GM19463 (cell line): ENCODE data around the gene PBX3.

Experiments used
- ATAC-seq: cut with Tn5 transposase; IDR thresholded peaks from one replicate; pipeline ENCODE4 v1.9.1; 2021; ENCODE audit warnings: mild to moderate bottlenecking, moderate library complexity; ENCODE audit not compliant: unreplicated experiment

PBX3 gene

DNA sequence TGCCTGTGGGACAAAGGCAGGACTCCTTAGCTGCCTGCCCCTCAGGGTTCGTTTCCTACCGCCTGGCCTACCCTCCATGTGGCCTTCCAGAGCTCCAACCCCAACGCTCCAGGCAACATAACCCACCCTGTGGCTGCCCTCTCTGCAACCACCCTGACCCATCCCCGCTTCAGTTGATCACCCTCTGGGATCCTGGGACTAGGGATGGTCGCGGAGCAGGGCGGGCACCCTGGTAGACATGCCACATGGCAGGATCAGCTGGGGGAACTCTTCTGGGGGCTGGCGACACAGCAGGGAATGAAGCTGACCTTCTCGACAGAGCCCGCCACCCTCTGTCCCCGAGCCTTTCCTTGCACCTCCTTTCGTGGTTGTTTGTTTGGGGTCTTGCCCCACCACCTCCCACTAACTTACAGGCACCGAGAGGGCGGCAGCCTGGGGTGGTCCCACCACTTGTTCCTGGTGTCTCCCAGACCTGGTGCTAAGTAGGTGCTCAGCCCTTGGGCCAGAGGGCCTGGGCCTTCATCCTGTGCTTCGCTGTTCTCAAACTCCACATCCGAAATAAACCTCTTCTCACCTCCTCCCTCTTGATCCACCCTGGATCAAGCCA lies 243.1 kb downstream of the PBX3 start:
- ATAC-seq = no peak

- no peak for ATAC-seq
These were observed 243.6 kb downstream of the PBX3 start for GRCh38 chr9:125990793-125991220.

GRCh38 chr9:125991886-125992529 lies 244.8 kb downstream of the PBX3 start:
- ATAC-seq = no peak

DNA sequence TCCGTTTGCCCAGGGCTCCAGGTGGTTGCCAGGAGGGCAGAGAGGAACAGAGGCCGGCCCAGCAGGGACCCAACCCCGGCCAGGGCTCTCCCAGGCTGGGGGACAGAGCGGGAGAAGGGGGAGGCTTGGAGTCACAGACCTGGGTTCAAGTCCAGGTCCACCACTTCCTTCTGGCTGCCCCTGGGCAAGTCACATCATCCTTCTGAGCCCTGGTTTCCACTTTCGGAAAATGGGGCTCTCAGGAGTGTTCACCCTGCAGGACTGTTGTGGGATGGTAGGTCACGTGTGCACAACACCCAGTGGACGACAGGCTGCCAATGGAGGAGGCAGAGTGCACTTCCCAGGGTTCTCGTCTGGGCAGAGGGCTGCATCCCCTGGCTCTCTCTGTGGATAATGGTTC lies 245.4 kb downstream of the PBX3 start:
- no peak for ATAC-seq

- no peak for ATAC-seq
These were observed 246.3 kb downstream of the PBX3 start for GRCh38 chr9:125993466-125993865.

DNA sequence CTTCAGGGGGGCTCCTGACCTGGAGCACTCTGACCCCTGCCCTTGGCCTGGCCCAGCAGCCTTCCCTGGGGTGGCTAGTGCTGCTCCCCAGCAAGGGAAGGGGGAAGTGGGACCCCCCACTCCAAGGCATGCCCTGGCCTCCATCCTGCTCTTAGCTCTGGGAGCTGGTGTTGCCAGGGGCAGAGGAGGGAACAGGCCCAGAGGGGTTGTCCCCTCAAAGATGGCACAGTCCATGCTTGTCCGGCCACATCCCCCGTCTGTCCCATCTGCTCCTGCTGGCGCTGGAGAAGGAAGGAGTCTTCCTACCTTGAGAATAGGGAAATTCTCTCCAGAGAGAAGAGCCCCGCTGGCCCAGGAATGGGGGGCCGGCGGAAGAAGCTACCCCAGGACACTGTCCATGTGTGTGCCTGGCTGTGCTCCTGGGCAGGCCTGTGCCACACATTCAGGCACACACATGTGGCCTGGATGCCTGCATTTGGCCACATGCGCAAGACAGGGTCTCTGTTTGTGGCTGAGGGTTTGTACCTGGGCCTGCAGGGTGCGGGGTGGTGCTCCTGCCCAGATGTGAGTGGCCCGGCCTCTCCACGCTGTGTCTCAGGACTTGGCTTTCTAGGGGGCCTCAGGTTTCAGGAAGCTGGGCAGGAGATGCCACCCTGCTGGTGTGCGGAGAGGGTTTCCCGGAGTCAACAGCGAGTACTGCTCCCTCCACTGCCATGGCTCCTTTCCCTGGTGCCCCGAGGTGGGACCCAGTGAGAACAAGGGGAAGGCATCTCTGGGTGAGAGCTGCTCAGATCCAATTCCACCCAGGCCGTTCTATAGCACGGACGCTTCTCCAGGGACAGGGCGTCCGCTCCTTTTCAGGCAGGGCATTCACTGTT lies 247.1 kb downstream of the PBX3 start:
- no peak for ATAC-seq

- no peak for ATAC-seq
These were observed 247.8 kb downstream of the PBX3 start for GRCh38 chr9:125995006-125995405.

- ATAC-seq = no peak
These were observed 248.5 kb downstream of the PBX3 start for GRCh38 chr9:125995706-125996105.

GRCh38 chr9:125996791-125997190 lies 249.6 kb downstream of the PBX3 start:
- no peak for ATAC-seq

DNA sequence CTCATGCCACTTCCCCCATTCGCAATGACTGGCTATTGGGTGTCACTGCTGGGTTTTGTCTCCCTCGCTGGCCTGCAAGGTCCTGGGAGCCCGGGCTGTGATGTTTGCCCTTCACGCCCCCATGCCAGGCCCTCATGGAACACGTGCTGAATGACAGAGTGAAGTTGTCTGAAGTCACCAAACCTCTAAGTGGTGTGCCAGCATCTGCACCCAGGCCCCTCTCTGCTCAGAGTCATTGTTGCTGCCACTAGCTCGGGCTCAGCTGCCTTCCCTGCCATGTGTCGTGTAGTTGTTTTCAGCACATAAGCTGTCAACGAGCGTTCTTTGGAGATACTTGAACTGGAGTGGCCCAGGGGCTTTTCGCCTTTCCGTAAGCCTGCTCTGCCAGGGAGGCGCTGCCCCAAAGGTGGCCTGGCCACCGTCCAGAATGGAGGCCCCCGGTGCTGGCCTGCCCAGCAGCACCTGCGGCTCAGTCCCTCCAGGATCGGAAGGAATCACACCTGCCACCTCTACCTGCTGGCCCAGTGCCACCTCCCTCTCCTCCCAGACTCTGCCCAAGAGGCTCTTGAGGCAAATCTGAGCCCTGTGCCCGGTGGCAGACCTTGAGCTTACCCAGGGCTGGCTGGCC lies 250.1 kb downstream of the PBX3 start:
- no peak for ATAC-seq

DNA sequence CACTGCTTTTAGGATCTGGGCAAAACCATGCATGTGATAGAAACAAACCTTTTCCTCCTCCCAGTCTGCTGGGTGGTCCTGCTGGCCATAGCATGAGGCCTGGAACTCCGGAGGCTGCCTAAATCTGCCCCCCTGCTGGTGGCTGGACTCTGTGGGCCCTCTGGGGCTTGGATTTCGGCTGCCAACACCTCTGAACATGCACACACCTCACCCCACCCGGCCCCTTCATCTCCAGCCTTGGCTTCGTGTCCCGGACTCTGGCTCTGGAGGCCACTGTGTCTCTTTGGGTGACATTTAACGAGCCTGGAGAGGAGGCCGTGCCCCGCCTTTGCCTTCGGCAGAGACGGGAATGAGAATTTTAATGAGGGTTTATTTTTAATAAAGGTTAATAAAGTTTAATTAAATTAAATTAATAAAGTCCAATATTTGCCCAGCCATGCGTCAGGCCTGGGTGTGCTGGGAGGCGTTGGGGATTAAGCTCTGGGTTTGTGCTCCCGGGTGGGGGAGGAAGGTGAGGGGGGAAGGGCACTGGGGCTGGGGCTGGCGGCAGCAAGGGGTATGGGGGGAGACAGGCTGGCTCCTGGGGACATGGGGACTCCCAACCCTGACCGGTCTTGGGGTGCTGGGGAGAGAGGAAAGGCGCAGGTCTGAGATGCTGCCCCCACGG lies 251.8 kb downstream of the PBX3 start:
- ATAC-seq = no peak

DNA sequence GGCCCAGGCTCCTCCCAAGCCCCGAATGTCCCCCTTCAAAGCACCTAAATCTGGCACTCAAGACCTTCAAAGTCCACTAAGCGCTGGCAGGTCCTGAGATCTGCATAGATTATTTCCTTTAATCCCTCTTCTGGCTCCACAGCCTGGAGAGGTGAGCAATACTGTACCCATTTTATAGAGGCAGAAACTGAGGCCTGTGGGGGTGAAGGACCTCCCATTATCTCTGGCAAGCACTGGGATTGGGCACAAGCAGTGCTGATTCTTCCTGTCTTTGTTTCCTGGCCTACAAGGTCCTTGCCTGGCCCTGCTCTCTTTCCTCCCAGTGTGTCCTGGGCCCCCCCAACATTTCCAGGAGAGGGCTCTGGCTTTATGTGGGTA lies 252.3 kb downstream of the PBX3 start:
- no peak for ATAC-seq

GRCh38 chr9:126000256-126000655 lies 253.1 kb downstream of the PBX3 start:
- ATAC-seq = no peak

- no peak for ATAC-seq
These were observed 253.8 kb downstream of the PBX3 start for GRCh38 chr9:126000731-126001580.

DNA sequence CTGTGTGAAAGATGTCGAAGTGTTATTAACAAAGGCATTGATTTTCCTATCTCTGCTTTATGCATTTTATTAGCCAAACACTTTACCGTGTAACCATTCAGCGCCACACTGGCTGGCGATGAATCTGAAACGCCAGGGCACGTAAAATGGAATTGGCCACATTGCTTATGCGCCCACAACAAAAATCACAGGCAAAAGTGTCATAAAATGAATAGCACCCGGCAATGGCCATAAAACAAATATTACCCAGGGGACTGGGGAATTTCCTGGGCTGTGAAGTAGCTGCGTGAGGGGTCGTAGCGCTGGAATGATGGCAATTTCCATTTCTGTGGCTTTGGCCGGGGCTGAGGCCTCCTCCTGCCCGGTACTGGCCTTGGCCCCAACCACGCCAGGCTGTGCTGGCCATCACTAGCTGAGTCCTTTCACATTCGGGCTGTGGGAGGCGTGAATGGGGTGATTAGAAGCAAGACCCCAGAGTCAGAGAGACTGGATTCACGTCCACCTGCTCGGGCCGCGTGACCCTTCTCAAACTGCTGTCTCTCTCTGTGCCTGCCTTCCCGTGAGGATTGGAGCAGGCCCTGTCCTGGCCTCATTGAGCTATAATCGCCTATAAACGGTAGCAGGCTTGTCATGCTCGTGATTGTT lies 254.5 kb downstream of the PBX3 start:
- no peak for ATAC-seq

DNA sequence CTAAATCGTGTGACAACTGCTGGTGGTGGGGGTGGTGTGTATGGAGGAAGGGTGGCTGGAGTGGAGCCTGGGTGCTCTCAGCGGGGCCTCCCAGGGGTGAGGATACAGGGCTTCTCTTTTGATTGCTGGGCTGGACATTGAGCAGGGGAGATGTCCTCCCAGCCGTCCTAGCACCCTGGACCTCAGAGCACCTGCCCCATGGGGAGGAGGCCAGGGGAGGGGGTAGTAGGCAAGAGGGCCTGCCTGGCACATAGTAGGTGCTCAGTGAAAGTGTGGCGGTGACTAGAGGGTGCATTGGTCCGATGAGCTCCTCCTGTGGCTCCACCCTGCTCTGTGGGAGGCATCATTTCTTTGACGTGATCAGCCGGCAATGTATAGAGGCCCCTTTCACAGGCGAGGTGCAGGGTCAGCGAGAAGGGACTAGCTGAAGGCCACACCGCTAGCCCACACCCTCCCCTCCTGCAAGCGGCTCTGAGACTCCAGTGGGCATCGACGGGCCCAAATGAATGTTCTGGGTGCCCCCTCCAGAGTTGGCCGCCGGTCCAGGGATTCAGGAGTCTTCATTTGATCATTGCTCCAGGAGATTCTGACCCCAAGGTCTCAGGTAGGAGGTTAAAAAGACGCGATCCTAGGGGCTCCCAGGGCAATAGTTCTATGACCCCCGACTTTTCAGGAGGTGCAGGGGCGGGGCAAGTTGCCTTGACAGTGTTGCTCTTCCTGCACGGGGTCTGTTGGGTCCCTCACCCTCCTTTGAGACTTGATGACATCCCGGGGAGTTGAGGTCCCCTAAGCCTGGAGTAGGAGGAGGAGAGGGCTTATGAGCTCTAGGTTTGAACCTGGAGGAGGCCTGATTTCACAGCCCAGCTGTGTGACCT lies 255.5 kb downstream of the PBX3 start:
- no peak for ATAC-seq

GRCh38 chr9:126009047-126009446 lies 261.9 kb downstream of the PBX3 start:
- no peak for ATAC-seq

- ATAC-seq = no peak
These were observed 267.6 kb downstream of the PBX3 start for GRCh38 chr9:126014726-126015125.

- ATAC-seq = no peak
These were observed 268.3 kb downstream of the PBX3 start for GRCh38 chr9:126015424-126015823.
